ENCODE data around the gene PRDX3. TPM values are rescaled to one million over a fixed set of nuclear protein-coding genes. Genes with fewer than 3 reads are reported as not detected.

PRDX3 gene
- total RNA-seq, 3 donors from 2014 or later (not counting 1 experiment from before 2014, with no cell fraction given) = 12.5 to 17.4 (median 15.3) TPM

GRCh38 chr10:119167041-119167440 is 11.6 kb downstream of the PRDX3 start:
- H3K27me3 ChIP-seq (ENCODE audit: control insufficient read depth, insufficient read depth, low read length) = no peaks in the 10 kb centered on the region
- no peaks in the 10 kb centered on the region for H3K9me3 ChIP-seq (ENCODE audit: control insufficient read depth, insufficient read depth, low read length)
- Mint-ChIP-seq H3K4me3 (peak overlapping the region; percentile 89), H3K36me3 (no peaks in the 10 kb centered on the region), H3K9me3 (no peaks in the 10 kb centered on the region), H3K4me1 (peaks cover 15 to 17% of the 10 kb centered on the region in 2 donors), H3K27me3 (ENCODE audit: low read depth in 2 of 2) (no peaks in the 10 kb centered on the region), H3K27ac (peak overlapping the region; percentile 77 to 94)
- DNase-seq = no peak
- H3K27ac ChIP-seq (ENCODE audit: low read length) = no peak overlapping the region
- H3K36me3 ChIP-seq (ENCODE audit: control insufficient read depth, insufficient read depth, low read length) = peaks cover 32% of the 10 kb centered on the region
- no peak for TF ChIP-seq CTCF (IDR thresholded peaks at IDR 0.05)
- no peak for ATAC-seq
- H3K4me3 ChIP-seq (ENCODE audit: low read length) = no peak overlapping the region
- intact Hi-C loops (cut with micrococcal nuclease) = no loop called here
- peaks cover 18% of the 10 kb centered on the region for H3K4me1 ChIP-seq (ENCODE audit: control insufficient read depth, insufficient read depth, low read length)
- WGBS (ENCODE audit: insufficient coverage) = 82% methylated on average over 8 of the region's 8 CpGs

- peaks cover 27% of the 10 kb centered on the region for H3K36me3 ChIP-seq (ENCODE audit: control insufficient read depth, insufficient read depth, low read length)
- H3K36me3 Mint-ChIP-seq = no peaks in the 10 kb centered on the region
- no peak for TF ChIP-seq CTCF (IDR thresholded peaks at IDR 0.05)
- no peak overlapping the region for H3K27ac ChIP-seq (ENCODE audit: low read length)
- no peaks in the 10 kb centered on the region for H3K27me3 Mint-ChIP-seq (ENCODE audit: low read depth in 2 of 2)
- no peaks in the 10 kb centered on the region for H3K27me3 ChIP-seq (ENCODE audit: control insufficient read depth, insufficient read depth, low read length)
- H3K4me1 Mint-ChIP-seq = peaks cover 15 to 17% of the 10 kb centered on the region in 2 donors
- peaks cover 18% of the 10 kb centered on the region for H3K4me1 ChIP-seq (ENCODE audit: control insufficient read depth, insufficient read depth, low read length)
- peak overlapping the region; percentile 89 for H3K4me3 Mint-ChIP-seq
- no peak overlapping the region for H3K4me3 ChIP-seq (ENCODE audit: low read length)
- 79% methylated on average over 8 of the region's 8 CpGs for WGBS (ENCODE audit: insufficient coverage)
- peak overlapping the region; percentile 77 to 94 for H3K27ac Mint-ChIP-seq
- intact Hi-C loops (cut with micrococcal nuclease) = no loop called here
- DNase-seq (no peak), ATAC-seq (no peak)
- H3K9me3 Mint-ChIP-seq = no peaks in the 10 kb centered on the region
- no peaks in the 10 kb centered on the region for H3K9me3 ChIP-seq (ENCODE audit: control insufficient read depth, insufficient read depth, low read length)
Measured at GRCh38 chr10:119166564-119166963, 12.0 kb downstream of the PRDX3 start.

- Mint-ChIP-seq H3K4me1 (peaks cover 15 to 17% of the 10 kb centered on the region in 2 donors), H3K27me3 (ENCODE audit: low read depth in 2 of 2) (no peaks in the 10 kb centered on the region), H3K27ac (peak overlapping the region; percentile 77 to 94), H3K4me3 (peak overlapping the region; percentile 89), H3K36me3 (no peaks in the 10 kb centered on the region), H3K9me3 (no peaks in the 10 kb centered on the region)
- Histone ChIP-seq H3K9me3 (ENCODE audit: control insufficient read depth, insufficient read depth, low read length) (no peaks in the 10 kb centered on the region), H3K36me3 (ENCODE audit: control insufficient read depth, insufficient read depth, low read length) (peaks cover 25% of the 10 kb centered on the region), H3K27me3 (ENCODE audit: control insufficient read depth, insufficient read depth, low read length) (no peaks in the 10 kb centered on the region), H3K27ac (ENCODE audit: low read length) (peak overlapping the region; percentile 72), H3K4me3 (ENCODE audit: low read length) (peak overlapping the region; percentile 72), H3K4me1 (ENCODE audit: control insufficient read depth, insufficient read depth, low read length) (peaks cover 18% of the 10 kb centered on the region)
- WGBS (ENCODE audit: insufficient coverage) = 69% methylated on average over 7 of the region's 7 CpGs
- peak; percentile 0 to 6 (median 2) for ATAC-seq
- no peak for TF ChIP-seq CTCF (IDR thresholded peaks at IDR 0.05)
- DNase-seq = no peak
- intact Hi-C loops (cut with micrococcal nuclease) = no loop called here
Measured at GRCh38 chr10:119166118-119166500, 12.5 kb downstream of the PRDX3 start.
